ENCODE measurements around the gene FRAS1.
"Not testable (repeated sequence)": the region's sequence is repeated elsewhere in the genome, so short reads cannot be mapped to it uniquely, and the experiment has no call there.

FRAS1 gene

DNA sequence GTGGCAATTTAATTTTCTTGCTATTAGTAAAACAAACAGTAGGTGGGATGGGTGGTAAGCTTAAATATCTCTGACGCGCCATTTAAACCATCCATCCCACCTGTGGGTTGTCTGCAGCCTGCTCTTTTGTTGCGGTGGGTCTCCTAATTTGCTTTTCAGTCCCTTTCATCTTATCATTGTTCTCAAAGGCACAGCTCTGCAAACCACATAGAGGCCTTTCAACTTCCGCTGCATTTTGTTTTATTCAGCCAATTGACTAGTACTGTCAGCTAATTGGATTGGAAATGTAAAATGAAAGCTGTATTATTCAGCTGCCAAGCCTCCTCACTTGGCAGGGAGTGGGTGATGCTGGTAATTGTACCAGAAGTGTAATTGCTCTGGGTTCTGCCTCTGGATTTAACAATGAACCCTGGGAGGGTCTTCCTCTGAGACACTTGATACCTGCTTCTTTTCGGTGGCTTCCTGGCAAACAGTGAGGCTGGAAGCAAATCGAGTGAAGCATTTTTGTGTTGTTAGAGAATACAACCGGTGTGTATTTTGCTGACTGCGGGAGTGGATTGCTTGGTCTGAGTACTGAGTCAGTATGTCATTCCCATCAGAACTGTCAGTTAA, 165.6 kb downstream of the FRAS1 start:
- no peak for DNase-seq

DNA sequence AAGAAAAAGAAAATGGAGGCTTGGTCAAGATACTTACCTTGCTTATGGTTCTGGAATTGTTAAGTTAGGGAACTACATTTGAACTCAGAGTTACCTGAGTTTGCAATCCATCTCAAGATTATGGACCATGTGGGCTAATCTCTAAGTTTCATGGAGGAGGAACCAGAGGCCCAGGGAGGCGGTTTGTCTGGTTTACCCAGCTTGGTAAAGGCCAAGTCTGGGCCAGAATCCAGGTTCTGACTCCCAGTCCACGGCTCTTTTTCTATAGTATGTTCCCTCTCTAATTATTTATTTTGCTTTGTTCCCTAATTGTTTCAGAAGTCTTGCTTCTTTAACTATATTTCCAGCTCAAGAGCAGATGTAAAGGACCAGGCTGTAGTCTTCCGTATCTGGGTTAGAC, 168.1 kb downstream of the FRAS1 start:
- no peak for DNase-seq

DNA sequence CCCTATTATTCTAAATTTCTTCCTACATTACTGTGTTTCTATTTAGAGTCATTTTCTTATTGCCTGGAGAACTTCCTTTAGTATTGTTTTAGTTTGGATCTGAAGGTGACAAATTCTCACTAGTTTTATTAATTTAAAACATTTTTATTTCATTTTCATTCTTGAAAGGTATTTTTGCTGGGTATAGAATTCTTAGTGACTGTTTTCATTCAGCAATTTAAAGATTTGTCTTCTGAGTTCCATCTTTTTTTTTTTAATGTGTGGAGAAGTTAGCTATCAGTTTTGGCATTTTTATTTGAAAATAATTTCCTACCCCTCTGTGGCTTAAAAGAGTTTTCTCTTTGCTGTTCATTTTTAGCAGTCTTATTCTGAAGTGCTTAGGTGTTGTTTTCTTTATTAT, 169.2 kb downstream of the FRAS1 start:
- DNase-seq: no peak

DNA sequence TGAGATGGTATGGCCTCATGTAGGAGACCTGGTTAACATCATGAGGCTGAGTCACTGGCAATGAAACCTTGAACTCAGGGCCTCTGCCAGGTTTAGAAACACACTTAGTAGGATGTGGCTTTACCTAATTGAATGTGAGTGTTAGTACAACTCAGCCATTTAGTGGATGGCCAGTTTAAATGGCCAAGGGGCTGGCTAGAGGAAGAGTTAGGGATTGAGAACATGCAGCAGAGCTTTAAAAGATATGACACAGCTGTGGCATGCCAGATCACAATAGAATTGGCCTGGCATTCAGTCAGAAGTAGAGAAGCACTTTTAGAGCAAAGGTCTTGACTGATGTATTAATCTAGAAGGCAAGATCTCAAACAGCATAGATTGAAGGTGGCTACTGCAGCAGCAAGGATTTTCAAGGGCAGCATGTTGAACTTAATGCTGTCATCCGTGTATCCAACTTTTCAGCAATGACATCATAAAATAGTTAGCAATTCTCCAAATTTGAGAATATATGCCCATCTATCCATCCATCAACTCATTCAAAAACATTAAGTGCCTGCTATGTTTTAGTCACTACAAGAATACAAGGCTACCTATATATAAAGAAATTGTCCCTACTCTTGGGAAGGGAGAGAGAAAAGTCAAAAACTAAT, 170.4 kb downstream of the FRAS1 start:
- DNase-seq: no peak

DNA sequence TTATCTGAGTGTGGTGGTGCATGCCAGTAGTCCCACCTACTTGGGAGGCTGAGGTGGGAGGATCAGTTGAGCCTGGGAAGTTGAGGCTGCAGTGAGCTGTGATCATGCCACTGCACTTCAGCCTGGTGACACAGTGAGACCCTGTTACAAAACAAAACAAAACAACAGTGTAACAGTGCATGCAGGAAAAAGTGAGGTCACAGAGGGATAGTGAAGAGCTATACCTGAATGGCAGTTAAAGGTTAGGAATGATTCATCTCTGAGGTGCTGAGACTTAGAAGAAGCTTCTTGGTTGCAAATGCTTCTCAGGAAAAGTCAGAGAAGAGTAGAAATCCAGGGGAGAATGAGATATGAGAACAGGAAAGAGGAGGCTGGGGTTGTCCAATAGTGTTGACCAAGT, 178.7 kb downstream of the FRAS1 start:
- no peak for DNase-seq

DNA sequence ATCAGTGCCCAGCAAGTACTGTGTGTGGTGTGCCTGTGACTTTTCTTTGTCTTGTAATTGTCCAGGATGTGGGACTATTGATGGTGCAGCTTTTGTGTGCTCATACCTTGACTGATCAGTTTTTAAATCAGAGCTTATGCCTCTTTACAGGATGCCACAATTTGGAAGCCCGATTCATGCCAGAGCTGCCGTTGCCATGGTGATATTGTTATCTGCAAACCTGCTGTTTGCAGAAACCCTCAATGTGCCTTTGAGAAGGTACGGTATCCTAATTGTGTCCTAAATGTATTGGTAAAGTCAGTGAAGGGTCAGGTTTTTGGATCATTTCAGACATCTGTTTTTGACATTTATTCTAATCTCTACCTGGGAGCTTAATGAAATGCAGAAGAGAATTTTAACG, 180.2 kb downstream of the FRAS1 start:
- DNase-seq: no peak

DNA sequence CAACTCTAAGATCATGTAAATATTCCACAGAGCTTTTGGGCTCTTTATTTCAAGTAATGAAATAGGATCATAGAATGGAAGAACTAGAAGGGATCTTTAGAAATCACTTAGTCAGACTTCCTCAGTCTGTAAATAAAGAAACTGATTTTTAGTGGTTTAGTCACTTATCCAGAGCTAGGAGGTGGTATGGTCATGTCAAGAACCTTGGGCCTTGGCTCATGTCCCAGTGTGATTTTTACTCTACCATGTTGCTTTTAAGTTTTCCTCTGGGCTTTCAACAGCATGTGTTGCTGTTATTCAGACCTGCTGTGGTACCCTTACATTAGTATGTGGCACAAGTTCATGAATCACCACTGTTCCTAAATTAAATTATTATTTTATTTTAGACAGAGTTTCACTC, 184.9 kb downstream of the FRAS1 start:
- DNase-seq: no peak

DNA sequence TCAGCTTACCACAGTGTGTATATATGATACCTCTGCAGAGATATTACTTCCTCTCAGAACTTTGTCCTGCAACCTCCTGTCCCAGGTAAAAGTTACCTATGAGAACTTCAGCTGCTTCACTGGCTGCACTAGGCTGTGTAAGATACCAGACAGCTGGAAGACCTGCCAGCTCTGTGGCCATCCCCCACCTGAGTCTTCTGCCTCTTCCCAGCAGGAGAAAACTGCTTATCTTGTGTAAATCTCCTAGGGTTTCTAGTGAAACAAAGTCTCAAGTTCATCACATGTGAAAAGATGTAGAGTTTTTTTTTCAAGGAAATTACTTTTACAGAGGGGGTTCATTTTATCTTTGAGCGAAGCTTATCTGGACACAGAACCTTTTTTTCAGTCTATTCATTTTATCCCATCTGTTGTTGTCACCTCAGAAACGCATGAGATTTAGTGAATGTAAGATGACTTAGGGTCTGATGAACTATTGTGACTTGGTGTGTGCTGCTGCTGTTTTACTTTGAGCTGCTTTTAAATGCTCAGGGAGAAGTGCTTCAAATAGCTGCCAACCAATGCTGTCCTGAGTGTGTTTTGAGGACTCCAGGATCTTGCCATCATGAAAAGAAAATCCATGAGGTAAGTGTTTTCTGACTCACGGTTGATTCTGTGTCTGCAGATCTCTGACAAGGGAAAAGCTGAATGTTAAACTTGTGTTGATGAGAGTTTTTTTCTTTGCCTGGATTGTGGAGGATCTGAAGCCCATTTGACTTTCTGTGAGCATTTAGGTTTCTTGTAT, 187.8 kb downstream of the FRAS1 start:
- no peak for DNase-seq

DNA sequence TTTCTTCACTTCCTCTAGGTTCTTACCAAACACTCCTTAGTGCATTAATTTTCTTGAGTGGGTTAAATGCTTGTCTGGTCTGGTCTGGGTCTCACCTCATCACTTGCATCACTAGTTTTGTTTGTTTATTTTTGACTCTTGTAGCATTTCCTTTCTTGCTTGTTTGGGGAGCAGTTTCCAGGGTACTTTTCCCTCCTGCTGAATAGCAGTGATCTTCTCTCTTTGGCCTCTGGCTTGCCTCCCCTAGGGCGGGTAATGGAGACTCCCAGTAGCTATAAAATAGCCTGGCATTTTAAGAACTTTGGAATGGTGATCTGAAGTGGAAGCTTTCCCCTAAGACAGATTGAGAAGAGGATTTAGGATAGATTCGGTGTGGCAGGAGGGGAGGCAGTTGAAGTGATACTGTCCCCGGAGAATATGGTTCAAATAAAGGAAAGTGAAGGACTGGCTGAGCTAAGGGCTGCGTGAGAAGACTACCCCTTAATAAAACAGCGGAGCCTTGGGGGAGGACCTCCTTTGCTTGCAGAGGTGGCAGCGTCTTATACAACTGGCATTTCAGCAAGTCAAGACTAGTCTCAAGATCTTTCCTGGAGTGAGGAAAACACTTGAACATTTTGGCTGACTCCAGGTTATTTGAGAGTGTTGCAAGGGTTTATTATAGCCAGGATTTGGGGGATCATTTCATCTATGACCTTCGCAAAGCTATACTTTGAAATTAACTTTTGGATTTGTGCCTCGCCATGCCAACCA, 190.6 kb downstream of the FRAS1 start:
- DNase-seq: no peak

DNA sequence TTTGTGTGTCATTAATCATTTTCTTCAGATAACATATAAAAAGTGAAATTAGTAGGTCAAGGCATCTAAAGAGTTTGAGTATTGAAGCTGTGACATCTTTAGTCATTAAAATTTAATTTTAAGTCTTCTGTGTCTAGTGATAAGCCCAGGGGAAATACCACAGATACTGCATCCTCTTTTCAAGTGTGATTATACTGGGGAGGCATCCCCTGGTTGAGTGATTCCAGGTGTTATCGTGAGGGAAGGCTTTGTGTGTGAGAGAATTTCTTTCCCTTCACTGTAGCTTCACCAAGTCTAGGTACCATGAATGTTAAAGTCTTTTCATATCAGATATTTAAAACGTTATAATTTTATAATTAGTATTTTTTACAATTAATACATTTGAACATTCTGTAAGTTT, 193.4 kb downstream of the FRAS1 start:
- DNase-seq: no peak

DNA sequence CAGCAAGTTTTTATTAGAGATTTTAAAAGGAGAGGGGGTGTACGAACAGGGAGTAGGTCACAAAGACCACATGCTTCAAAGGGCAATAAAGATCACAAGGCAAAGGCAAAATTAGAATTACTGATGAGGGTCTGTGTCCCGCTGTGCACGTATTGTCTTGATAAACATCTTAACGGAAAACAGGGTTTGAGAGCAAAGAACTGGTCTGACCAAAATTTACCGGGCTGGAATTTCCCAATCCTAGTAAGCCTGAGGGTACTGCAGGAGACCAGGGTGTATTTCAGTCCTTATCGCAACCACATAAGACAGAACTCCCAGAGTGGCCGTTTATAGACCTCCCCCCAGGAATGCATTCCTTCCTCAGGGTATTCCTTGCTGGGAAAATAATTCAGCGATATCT, 195.7 kb downstream of the FRAS1 start:
- not testable (repeated sequence) for DNase-seq

DNA sequence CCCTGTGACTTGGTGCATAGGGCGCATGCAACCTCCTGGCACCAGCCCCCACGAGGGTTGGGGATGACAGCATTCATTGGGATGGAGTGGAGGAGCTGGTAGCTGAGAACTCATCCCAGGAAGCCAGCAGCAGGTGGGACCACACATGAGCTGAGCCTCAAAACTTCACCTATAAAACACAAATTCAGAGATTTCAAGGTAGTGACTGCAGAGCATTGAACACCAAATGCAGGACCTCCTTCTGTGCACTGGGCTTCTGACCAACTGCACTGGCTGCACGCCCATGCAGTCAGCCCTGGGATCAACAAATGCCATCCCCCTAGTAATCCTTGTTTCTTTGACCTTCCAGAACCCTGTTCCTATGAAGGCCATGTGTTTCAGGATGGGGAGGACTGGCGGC, 197.8 kb downstream of the FRAS1 start:
- no peak for DNase-seq

DNA sequence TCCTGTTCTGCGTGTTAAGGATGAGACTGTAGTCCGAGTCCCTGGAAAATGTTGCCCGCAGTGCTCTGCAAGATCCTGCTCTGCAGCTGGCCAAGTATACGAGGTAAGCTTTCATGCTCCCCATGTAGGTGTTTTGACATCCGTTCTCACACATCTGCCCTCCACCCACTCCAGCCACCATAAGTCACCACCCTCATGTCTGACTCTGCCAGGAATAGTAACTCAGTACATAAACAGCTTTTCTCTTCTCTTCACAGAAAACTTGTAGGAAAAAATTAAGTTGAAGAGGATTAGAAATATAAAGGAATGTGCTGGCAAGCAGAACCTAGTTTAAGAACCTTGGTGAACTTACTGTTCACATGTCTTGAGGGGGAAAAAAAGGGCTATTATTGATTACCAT, 207.9 kb downstream of the FRAS1 start:
- no peak for DNase-seq

DNA sequence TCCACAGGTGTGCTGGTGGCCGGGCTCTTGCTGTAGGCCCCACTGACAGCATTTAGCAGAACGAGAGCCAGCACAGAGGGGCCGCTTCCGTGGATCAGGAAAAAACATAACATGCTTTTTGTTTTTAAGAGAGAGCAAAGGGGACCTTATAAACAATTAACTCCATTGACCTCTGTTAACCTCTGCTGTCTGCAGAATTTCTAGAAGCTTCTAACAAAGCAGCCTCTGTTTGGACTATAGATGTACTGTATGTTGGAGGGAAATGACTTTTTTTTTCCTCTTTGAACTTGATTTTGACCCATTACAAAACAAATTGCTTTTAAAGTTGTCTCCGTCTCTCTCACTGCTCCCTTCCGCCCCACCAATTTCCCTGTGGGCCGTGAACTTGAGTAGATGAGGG, 210.7 kb downstream of the FRAS1 start:
- DNase-seq: no peak

DNA sequence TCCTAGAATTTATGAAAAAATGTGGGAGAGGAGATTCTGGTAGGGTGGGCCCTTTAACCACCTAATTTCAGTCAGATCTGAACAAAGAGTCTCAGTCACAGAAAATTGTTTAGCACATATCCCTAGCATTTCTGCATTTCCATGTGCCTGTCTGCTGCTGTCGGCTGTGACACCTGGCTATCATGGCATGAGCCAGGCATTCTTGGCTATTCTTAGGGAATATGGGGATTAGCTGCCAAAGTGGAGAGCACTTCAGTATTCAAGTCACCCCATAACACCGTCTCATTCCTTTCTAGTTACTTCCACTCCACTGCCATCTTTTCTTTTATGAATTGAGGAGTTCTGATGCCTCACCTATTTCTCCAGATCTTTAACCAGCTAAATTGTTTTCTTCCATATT, 211.5 kb downstream of the FRAS1 start:
- no peak for DNase-seq

DNA sequence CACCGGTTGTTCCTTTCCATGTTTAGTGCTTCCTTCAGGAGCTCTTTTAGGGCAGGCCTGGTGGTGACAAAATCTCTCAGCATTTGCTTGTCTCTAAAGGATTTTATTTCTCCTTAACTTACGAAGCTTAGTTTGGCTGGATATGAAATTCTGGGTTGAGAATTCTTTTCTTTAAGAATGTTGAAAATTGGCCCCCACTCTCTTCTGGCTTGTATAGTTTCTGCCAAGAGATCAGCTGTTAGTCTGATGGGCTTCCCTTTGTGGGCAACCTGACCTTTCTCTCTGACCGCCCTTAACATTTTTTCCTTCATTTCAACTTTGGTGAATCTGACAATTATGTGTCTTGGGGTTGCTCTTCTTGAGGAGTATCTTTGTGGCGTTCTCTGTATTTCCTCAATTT, 218.3 kb downstream of the FRAS1 start:
- DNase-seq: not testable (repeated sequence)

DNA sequence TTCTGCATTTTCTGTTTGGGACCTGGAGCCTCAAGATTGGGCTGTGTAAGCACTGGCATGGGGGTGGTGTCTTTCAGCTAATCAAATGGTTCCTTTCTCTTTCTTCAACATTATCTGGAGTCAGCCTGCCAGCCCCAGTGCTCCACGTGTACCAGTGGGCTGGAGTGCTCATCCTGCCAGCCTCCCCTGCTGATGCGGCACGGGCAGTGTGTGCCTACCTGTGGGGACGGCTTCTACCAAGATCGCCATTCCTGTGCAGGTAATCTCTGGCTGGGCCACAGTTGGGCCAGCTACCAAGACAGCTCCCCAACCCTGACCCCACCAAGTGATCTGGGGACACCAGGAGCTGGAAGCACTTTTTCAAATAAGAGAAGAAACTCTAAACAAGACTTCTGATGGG, 229.2 kb downstream of the FRAS1 start:
- no peak for DNase-seq

DNA sequence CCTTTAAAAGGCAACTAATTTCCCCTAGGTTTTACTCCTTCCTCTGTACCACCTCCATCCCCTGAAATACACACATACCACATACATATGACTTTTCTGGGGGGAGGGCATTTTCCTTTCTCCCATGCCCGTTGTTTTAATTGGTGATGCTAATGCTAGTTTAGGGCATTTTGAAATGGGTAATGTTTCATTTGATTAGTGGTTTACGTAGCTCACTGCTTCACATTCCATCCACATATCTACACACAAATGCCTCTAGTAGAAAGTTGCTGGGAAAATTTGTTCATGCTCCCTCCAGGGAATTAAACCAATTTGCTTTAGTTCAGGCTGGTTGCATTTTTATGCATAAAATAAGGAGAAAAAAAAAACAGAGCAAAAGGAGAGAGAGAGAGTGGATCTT, 231.2 kb downstream of the FRAS1 start:
- DNase-seq: no peak

DNA sequence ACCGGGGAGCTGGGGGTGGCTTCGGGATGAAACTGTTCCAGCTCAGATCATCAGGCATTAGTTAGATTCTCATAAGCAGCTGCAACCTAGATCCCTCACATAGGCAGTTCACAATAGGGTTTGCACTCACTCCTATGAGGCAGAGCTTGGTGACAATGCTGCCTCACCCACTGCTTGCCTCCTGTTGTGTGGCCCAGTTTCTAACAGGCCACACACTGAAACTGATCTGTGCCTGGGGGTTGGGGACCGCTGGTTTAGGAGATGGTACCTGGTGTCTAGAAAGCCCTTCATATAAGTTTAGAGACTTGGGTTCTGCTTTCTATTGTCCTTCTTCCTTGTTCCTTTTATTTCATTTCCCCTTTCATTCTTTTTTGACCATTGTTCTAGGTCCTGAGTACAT, 234.2 kb downstream of the FRAS1 start:
- DNase-seq: no peak

DNA sequence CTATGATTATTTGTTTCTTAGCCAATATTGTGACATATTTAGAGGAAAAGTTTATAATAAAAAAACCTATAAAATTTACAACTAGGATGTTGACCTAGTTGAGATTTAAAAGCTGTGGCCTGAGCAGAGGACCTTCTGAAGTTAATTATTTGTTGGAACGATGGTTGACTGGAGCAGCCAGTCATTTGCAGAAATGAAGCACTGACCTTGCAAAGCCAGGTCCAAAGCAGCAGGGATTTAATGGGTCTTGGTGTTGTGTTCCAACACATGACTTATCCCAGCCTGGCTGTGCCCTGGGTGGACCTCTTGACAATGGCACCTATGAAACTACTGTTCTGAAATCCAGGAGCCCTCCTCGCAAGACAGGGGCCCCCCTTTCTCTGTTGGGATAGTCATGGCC, 235.2 kb downstream of the FRAS1 start:
- no peak for DNase-seq

DNA sequence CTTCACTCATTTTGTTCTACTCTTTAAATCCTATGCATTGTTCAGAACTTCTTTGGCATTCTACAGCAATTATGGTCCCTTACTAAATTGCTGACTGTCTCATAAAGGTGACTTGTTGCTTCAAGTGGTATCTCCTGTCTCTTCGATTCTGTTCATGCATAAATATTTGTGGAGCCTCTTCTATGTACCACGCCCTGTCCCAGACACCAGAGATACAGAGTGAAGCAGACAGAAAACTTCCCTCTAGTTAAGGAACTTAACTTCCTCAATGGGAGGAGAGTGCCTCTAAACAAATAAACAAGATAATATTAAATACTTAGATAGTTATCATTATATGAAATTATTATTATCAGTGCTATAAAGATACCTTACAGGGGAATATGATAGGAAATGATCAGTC, 235.7 kb downstream of the FRAS1 start:
- no peak for DNase-seq

DNA sequence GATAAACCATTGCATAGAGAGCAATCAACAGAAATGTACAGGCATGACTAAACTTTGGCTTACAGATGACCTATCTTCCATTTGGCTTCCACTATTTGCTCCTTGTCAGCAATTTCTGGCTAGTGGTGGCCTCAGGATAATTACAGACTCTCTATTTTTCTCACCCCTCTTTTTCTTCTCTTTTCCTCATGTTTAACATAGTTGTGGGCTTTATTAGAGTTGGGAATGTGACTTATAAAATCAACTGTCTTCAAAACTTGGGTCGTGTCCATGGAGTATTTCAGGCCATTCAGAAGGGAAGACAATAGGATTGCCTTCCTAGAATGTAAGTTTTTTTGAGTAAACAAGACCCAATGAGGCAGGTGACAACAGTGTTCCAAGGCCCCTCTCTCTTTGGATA, 236.2 kb downstream of the FRAS1 start:
- no peak for DNase-seq

DNA sequence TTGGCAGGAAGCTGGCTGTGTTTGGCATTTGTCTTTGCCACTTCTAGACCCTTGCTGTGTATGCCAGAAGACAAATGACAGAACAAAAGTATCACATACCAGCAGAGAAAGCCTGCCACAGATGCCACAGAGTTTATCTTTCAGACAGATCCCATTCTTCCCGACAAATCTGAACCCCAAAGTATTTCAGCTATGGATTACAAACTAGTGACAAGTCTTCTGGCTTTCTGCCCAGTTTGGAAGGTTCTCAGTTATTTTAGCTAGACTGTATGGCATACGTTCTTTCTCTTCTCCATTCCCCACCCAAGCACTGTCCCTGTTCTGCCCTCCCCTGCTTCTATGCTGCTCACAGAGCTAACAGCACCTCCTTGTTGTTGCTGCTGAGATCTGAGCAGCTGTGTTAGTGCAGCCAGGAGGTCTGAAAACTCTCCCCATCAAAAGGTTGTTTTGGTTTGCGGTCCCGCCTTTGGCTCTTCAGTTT, 236.7 kb downstream of the FRAS1 start:
- DNase-seq: no peak

DNA sequence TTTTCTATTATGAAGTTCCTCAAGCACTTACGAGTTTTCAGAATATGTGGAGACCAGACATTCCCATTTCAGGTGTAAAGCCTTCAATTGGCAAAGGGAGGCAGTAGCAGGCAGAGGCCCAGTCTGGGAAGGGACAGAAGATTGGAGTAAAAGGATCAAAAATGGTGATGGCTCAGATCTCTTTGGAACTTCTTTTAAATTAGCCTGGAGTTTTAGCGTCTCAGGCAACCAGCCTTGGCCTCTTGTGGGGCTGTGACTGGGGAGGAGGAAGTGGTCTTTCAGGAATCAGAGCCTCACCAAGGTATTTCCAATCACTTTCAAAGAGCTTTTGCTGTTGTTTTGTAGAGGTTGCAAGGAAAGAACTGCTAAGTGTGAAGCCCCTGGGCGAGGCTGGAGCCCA, 239.1 kb downstream of the FRAS1 start:
- no peak for DNase-seq

Measured in activated CD4-positive, alpha-beta T cell treated with anti-CD3 and anti-CD28 coated beads, Interleukin-2, amount 50 U/mL, for 16 hours (primary cell).